ENCODE measurements around the gene BFSP1. TPM values are rescaled to one million over a fixed set of nuclear protein-coding genes. Genes with fewer than 3 reads are reported as not detected.

The BFSP1 gene
- total RNA-seq, 1 experiment from 2014 or later: 3.9 TPM

- intact Hi-C loops (cut with micrococcal nuclease): no loop called here
- DNase-seq (ENCODE audit: unreplicated experiment): no peak
- H3K9me3 Mint-ChIP-seq (ENCODE audit: unreplicated experiment): no peaks in the 10 kb centered on the region
- H3K27me3 Mint-ChIP-seq (ENCODE audit: insufficient read depth, unreplicated experiment): peaks cover 33% of the 10 kb centered on the region
- POLR2A ChIA-PET: no interaction called here
- no peaks in the 10 kb centered on the region for H3K4me1 Mint-ChIP-seq (ENCODE audit: insufficient read depth, unreplicated experiment)
- no peaks in the 10 kb centered on the region for H3K36me3 Mint-ChIP-seq (ENCODE audit: insufficient read depth, unreplicated experiment)
- CTCF ChIA-PET: interaction anchor here (0.7 to 3.2 kb wide), 5 partner anchors 22 to 654 kb away, joined by 3 to 15 read pairs (median 3); no protein-coding TSS in a partner anchor
- H3K27ac Mint-ChIP-seq (ENCODE audit: low read depth, unreplicated experiment): no peak overlapping the region
- TF ChIP-seq CTCF (IDR thresholded peaks at IDR 0.05; ENCODE audit: unreplicated experiment): no peak
- no peak overlapping the region for H3K4me3 Mint-ChIP-seq (ENCODE audit: unreplicated experiment)
- BruUV-seq (replicated peaks): no TSS peak
Observed at GRCh38 chr20:17457079-17457478, 74.1 kb downstream of the BFSP1 start.

- no peak overlapping the region for H3K4me3 Mint-ChIP-seq (ENCODE audit: unreplicated experiment)
- ChIA-PET CTCF (interaction anchor here (0.5 to 3.2 kb wide), 3 partner anchors 17 to 653 kb away, joined by 3 to 15 read pairs (median 3); no protein-coding TSS in a partner anchor), POLR2A (no interaction called here)
- H3K9me3 Mint-ChIP-seq (ENCODE audit: unreplicated experiment): no peaks in the 10 kb centered on the region
- intact Hi-C loops (cut with micrococcal nuclease): no loop called here
- no peak overlapping the region for H3K27ac Mint-ChIP-seq (ENCODE audit: low read depth, unreplicated experiment)
- BruUV-seq (replicated peaks): no TSS peak
- H3K4me1 Mint-ChIP-seq (ENCODE audit: insufficient read depth, unreplicated experiment): no peaks in the 10 kb centered on the region
- no peak for TF ChIP-seq CTCF (IDR thresholded peaks at IDR 0.05; ENCODE audit: unreplicated experiment)
- no peak for DNase-seq (ENCODE audit: unreplicated experiment)
- H3K27me3 Mint-ChIP-seq (ENCODE audit: insufficient read depth, unreplicated experiment): peaks cover 39% of the 10 kb centered on the region
- H3K36me3 Mint-ChIP-seq (ENCODE audit: insufficient read depth, unreplicated experiment): no peaks in the 10 kb centered on the region
Observed at GRCh38 chr20:17456279-17456678, 74.9 kb downstream of the BFSP1 start.

GRCh38 chr20:17453592-17453991 is 77.6 kb downstream of the BFSP1 start:
- TF ChIP-seq CTCF (IDR thresholded peaks at IDR 0.05; ENCODE audit: unreplicated experiment): no peak
- H3K36me3 Mint-ChIP-seq (ENCODE audit: insufficient read depth, unreplicated experiment): no peaks in the 10 kb centered on the region
- ChIA-PET POLR2A (no interaction called here), CTCF (interaction anchor here (0.5 to 3.5 kb wide), 6 partner anchors 8 to 651 kb away, joined by 3 to 16 read pairs (median 3); no protein-coding TSS in a partner anchor)
- intact Hi-C loops (cut with micrococcal nuclease): no loop called here
- H3K4me3 Mint-ChIP-seq (ENCODE audit: unreplicated experiment): no peak overlapping the region
- no peaks in the 10 kb centered on the region for H3K4me1 Mint-ChIP-seq (ENCODE audit: insufficient read depth, unreplicated experiment)
- H3K27me3 Mint-ChIP-seq (ENCODE audit: insufficient read depth, unreplicated experiment): peaks cover 46% of the 10 kb centered on the region
- H3K27ac Mint-ChIP-seq (ENCODE audit: low read depth, unreplicated experiment): no peak overlapping the region
- no peak for DNase-seq (ENCODE audit: unreplicated experiment)
- no peaks in the 10 kb centered on the region for H3K9me3 Mint-ChIP-seq (ENCODE audit: unreplicated experiment)
- BruUV-seq (replicated peaks): no TSS peak

- no peaks in the 10 kb centered on the region for H3K36me3 Mint-ChIP-seq (ENCODE audit: insufficient read depth, unreplicated experiment)
- H3K27me3 Mint-ChIP-seq (ENCODE audit: insufficient read depth, unreplicated experiment): peaks cover 46% of the 10 kb centered on the region
- H3K4me1 Mint-ChIP-seq (ENCODE audit: insufficient read depth, unreplicated experiment): no peaks in the 10 kb centered on the region
- no peak overlapping the region for H3K4me3 Mint-ChIP-seq (ENCODE audit: unreplicated experiment)
- CTCF ChIA-PET: interaction anchor here (3.5 kb wide), 1 partner anchor 20 kb away, joined by 16 read pairs; no protein-coding TSS in a partner anchor
- no peak for TF ChIP-seq CTCF (IDR thresholded peaks at IDR 0.05; ENCODE audit: unreplicated experiment)
- POLR2A ChIA-PET: interaction anchor here (0.7 kb wide), 1 partner anchor 129 kb away, joined by 3 read pairs; no protein-coding TSS in a partner anchor
- no TSS peak for BruUV-seq (replicated peaks)
- DNase-seq (ENCODE audit: unreplicated experiment): no peak
- no peak overlapping the region for H3K27ac Mint-ChIP-seq (ENCODE audit: low read depth, unreplicated experiment)
- no peaks in the 10 kb centered on the region for H3K9me3 Mint-ChIP-seq (ENCODE audit: unreplicated experiment)
- intact Hi-C loops (cut with micrococcal nuclease): no loop called here
Observed at GRCh38 chr20:17452441-17452840, 78.7 kb downstream of the BFSP1 start.

Data from MCF 10A (cell line).